T-helper 1 cell (primary cell): ENCODE data around the gene PLB1.
A peak's percentile ranks its signal among the peaks of the same experiment; 100 is the strongest.

Experiments
- DNase-seq, 5 donors: peaks; one replicate each; pipeline ENCODE4 v3.0.0-alpha.2; 2012 to 2020

The PLB1 gene

GRCh38 chr2:28506112-28506910, 10.5 kb downstream of the PLB1 start:
- DNase-seq = no peak

DNA sequence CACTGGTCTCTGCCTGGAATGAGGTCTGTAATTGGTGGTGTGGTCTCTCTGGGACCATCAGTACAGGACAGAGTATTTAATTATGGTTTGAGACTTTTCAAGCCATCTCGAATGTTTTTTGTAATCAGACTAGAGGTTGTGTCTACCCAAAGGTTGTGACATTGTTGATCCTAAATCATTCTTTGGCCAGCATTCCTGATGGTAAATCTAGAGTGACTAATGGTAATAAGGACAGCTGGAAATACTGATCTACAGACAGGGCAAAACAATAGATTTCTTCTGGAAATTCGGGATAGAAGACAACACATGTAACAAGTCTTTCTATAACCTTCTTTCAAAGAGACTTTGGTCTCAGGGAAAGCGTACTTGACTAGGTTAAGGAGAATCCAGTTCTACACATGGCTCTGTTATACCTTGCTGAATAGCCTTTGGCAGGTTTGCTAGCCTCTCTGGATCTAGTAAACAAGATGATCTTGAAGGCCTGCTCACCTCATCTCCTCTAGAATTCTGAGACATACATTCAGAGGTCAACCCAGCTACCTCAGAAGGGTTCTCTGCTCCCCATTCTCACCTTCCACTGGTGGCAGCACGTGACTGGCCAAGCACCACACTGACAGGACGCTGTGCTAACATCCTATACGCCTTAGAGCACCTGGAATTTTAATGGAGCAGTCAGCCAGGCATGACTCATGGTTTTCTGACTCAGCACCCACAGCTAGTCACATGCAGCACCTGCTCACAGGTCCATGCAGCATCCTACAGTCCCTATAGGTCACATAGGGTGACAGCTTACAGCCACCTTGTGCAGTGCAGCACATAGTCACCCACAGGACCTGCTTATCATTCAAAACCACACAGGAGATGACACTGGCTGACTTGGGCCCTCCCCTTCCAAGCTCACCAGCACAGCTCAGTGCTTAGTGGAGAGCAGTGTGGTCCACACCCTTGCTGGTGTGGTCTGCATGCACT, 12.2 kb downstream of the PLB1 start:
- peak in 1 of 5 donors; percentile 15 for DNase-seq

DNA sequence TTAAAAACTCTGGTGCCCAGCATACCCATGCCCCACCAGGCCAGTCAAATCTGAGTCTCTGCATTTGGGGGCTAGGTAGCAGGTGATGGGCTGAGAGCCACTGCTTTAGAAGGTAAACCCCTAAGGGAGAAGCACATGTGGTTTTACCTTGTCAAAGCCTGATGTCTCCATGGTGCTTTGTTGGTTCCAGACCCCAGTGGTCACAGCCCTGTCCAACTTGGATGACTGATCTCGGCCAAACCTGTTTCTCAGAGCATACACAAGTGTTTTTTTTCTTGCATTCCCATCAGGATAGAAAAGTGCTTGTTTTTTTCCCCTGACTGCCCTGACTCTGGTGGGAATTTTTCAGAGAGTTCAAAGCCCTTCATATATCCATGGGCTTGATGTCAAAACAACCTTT, 13.5 kb downstream of the PLB1 start:
- DNase-seq = no peak

GRCh38 chr2:28510184-28510583, 14.3 kb downstream of the PLB1 start:
- DNase-seq = no peak

- no peak for DNase-seq
Measured at GRCh38 chr2:28511871-28512606, 16.2 kb downstream of the PLB1 start.

- DNase-seq = no peak
Measured at GRCh38 chr2:28512607-28512965, 16.7 kb downstream of the PLB1 start.

DNA sequence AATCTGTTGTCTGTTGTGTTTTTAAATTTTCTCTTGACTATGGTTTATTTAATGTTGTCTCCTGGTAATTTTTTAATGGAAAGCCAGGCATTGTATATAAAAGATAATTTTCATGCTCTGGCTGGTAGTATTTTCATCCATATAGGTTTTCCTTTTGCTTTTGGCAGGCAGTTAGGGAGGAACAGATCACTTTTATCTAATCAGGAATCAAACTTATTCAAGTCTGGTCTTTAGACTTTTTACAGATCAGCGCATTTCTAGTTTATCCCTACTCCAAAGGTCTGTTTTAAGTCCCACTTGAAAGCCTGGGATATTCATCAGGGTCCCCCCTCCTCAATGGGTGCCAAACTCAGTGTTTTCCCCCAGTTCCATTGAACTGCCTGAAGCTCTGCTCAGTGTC, 17.2 kb downstream of the PLB1 start:
- no peak for DNase-seq

GRCh38 chr2:28515176-28515751, 19.4 kb downstream of the PLB1 start:
- DNase-seq = no peak

DNA sequence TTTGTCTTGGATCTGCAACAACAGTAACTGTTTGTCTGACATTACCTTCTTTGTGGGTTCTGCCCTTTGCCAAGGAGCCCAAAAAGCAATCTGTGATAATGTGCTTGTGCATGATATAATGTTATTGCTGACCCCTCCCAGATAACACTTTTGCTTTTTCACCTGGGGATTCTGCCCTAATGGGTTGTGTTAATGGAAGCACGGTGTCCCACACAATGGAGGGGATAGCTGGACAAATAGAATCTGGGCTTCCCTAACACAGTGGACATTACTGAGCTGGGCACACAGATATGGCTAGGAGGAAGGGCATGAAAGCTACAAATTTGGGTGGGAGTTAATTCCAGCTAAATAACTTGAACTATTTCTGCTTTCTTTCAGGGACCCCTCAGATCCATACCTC, 20.6 kb downstream of the PLB1 start:
- no peak for DNase-seq

DNA sequence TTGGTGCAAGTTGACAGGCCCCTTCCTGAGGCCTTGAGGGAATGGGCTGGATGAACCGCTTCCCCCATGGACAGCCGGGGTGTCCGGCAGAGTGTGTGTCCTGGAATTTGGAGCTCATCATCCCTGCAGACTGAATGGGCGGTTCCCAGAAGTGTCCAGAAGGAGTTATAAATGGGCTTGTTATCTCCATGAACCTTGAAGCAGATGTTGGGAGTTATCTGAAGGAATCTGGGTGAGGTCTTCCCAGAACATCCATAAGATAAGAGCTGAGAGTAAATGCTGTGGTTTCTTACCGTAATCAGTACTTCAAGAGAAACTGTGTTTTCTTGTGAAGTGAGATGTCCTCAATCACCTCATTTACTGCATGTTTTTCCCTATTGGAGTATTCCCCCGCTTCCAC, 21.1 kb downstream of the PLB1 start:
- DNase-seq = no peak

DNA sequence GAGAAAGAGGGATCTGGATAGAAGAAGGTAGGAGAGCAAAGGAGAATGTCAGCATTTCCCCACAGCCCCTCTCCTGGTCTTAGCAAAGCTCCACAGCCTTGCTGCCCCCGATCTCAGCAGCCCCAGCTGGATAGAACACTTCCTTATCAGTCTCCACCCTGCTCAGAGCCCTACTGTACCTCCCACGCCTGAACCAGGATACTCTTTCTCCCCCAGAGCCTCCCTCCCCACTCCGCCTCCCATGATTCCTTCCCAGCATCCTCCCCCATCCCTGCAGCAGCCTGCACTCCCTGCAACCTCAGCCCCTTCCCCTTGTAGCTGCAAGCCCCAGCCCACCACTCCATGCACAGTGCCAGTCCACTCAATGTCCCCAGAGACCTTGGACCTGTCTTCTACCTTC, 25.8 kb downstream of the PLB1 start:
- no peak for DNase-seq

- DNase-seq = no peak
Measured at GRCh38 chr2:28522481-28522880, 26.6 kb downstream of the PLB1 start.

- no peak for DNase-seq
Measured at GRCh38 chr2:28523902-28524301, 28.0 kb downstream of the PLB1 start.

GRCh38 chr2:28525481-28525880, 29.6 kb downstream of the PLB1 start:
- no peak for DNase-seq

DNA sequence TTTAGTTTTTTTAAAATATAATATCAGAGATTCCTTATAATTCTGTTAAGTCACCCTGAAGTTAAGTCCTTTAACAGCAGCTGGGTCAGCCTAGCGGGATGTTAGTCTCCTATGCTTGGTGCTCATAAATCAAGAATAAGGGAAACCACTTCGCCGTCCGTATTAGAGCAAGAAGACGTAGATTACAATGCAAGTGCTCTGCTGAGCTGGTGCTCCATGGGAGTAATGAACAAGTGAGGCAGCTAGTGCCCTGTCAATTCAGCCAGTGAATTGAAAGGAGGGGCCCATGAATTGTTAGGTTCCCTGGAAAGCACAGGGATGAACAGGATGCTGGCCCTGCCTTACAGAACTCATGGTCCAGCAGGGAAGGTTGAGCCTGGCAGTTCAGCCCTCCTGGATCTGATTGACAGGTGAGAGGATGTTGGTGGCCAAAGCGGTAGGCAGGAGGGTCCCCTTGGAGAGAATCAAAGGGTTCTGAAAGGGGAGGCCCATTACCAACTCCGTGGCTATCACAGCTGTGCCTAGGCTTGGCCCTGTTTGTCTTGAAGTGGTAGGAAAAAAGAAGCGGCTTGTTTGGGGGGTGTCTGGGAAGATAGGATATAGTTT, 30.8 kb downstream of the PLB1 start:
- DNase-seq = no peak

DNA sequence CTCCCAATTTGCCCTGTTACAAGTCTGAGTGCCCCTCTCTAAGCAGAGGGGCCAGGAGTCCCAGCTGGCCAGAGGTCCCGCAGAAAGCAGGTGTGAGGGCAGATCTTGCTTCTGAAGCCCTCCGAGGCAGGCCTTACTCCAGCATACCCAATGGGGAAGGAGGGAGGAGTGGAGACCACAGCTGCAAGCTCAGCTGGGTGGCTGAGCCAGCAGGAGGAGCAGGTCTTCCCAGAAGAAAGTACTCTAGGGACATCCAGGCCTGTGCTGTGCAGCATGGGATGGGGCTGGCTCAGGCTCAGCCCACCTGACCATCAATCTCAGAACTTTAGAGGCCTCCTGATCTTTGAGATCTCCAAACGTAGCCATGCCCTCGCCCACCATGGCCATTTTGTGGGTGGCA, 31.3 kb downstream of the PLB1 start:
- DNase-seq = no peak

DNA sequence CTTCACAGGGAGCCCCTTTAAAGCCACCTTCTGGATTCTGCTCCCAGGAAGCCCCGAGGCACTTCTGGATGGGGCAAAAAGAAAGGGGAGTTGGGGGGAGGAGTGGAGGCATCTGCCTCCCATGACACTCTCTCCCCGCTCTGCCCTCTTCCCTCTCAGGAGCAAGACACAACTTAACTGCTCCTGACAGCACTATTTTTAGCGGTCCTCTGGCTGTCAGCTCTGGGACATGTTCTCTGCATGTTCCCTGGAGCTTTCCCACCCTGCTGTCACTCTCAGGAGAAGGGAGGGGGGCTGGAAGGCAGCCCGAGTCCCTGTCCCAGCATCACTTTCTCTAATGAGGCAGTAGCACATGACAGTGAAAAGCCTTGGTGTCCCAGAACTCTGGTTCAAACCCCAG, 32.3 kb downstream of the PLB1 start:
- DNase-seq = no peak

DNA sequence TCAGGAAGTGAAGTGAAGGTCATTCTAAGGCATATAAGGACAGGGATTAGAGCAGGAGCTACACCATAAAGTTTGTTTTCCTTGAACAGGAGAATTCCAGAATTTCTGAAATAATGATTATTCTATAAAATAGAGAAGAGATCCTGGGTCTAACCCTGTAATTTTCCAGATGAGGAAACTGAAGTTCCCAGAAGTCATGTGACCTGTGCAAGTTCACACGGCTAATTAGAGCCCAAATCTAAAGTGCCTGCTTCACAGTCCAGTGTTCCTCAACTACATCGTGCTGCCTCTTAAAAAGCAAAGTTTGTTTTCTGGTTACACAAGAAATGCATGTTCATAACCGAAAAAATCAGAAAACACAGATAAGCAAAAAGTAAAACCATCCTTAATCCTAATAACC, 34.9 kb downstream of the PLB1 start:
- DNase-seq = no peak

GRCh38 chr2:28532399-28532798, 36.5 kb downstream of the PLB1 start:
- DNase-seq = no peak

GRCh38 chr2:28533044-28533680, 37.3 kb downstream of the PLB1 start:
- no peak for DNase-seq

- no peak for DNase-seq
Measured at GRCh38 chr2:28534817-28535216, 39.0 kb downstream of the PLB1 start.

GRCh38 chr2:28538134-28538533, 42.3 kb downstream of the PLB1 start:
- DNase-seq = no peak
